ENCODE data around the gene C5orf15. TPM values are rescaled to one million over a fixed set of nuclear protein-coding genes. Genes with fewer than 3 reads are reported as not detected.

The C5orf15 gene
- total RNA-seq, 1 donor from 2014 or later, result 58.5 TPM

- no peaks in the 10 kb centered on the region for H3K27me3 Mint-ChIP-seq
- H3K36me3 Mint-ChIP-seq (ENCODE audit: insufficient read depth), result peaks cover 11% of the 10 kb centered on the region
- no peak overlapping the region for H3K27ac Mint-ChIP-seq
- no peak for DNase-seq (ENCODE audit: low spot score, unreplicated experiment)
- no peak for TF ChIP-seq CTCF (IDR thresholded peaks at IDR 0.05; ENCODE audit: unreplicated experiment)
- H3K4me3 Mint-ChIP-seq (ENCODE audit: low read depth), result no peak overlapping the region
- H3K4me1 Mint-ChIP-seq (ENCODE audit: low read depth), result peaks cover 26% of the 10 kb centered on the region
- no peaks in the 10 kb centered on the region for H3K9me3 Mint-ChIP-seq (ENCODE audit: low read depth)
These were observed 24.2 kb upstream of the C5orf15 start for GRCh38 chr5:133992429-133993155.

- no peaks in the 10 kb centered on the region for H3K9me3 Mint-ChIP-seq (ENCODE audit: low read depth)
- H3K4me3 Mint-ChIP-seq (ENCODE audit: low read depth), result no peak overlapping the region
- H3K27ac Mint-ChIP-seq, result no peak overlapping the region
- H3K36me3 Mint-ChIP-seq (ENCODE audit: insufficient read depth), result peaks cover 13% of the 10 kb centered on the region
- peaks cover 23% of the 10 kb centered on the region for H3K4me1 Mint-ChIP-seq (ENCODE audit: low read depth)
- no peak for DNase-seq (ENCODE audit: low spot score, unreplicated experiment)
- TF ChIP-seq CTCF (IDR thresholded peaks at IDR 0.05; ENCODE audit: unreplicated experiment), result no peak
- H3K27me3 Mint-ChIP-seq, result no peaks in the 10 kb centered on the region
These were observed 22.9 kb upstream of the C5orf15 start for GRCh38 chr5:133991171-133991910.

GRCh38 chr5:133990396-133990795, 22.0 kb upstream of the C5orf15 start:
- no peak overlapping the region for H3K27ac Mint-ChIP-seq
- peaks cover 16% of the 10 kb centered on the region for H3K36me3 Mint-ChIP-seq (ENCODE audit: insufficient read depth)
- no peak for TF ChIP-seq CTCF (IDR thresholded peaks at IDR 0.05; ENCODE audit: unreplicated experiment)
- peaks cover 18% of the 10 kb centered on the region for H3K4me1 Mint-ChIP-seq (ENCODE audit: low read depth)
- DNase-seq (ENCODE audit: low spot score, unreplicated experiment), result no peak
- H3K4me3 Mint-ChIP-seq (ENCODE audit: low read depth), result no peak overlapping the region
- no peaks in the 10 kb centered on the region for H3K9me3 Mint-ChIP-seq (ENCODE audit: low read depth)
- no peaks in the 10 kb centered on the region for H3K27me3 Mint-ChIP-seq

- no peaks in the 10 kb centered on the region for H3K27me3 Mint-ChIP-seq
- H3K36me3 Mint-ChIP-seq (ENCODE audit: insufficient read depth), result peaks cover 20% of the 10 kb centered on the region
- TF ChIP-seq CTCF (IDR thresholded peaks at IDR 0.05; ENCODE audit: unreplicated experiment), result no peak
- H3K4me1 Mint-ChIP-seq (ENCODE audit: low read depth), result no peaks in the 10 kb centered on the region
- no peaks in the 10 kb centered on the region for H3K9me3 Mint-ChIP-seq (ENCODE audit: low read depth)
- H3K4me3 Mint-ChIP-seq (ENCODE audit: low read depth), result no peak overlapping the region
- no peak overlapping the region for H3K27ac Mint-ChIP-seq
- no peak for DNase-seq (ENCODE audit: low spot score, unreplicated experiment)
These were observed 17.2 kb upstream of the C5orf15 start for GRCh38 chr5:133985540-133986180.

GRCh38 chr5:133983674-133984073, 15.2 kb upstream of the C5orf15 start:
- TF ChIP-seq CTCF (IDR thresholded peaks at IDR 0.05; ENCODE audit: unreplicated experiment), result no peak
- peaks cover 19% of the 10 kb centered on the region for H3K36me3 Mint-ChIP-seq (ENCODE audit: insufficient read depth)
- H3K9me3 Mint-ChIP-seq (ENCODE audit: low read depth), result no peaks in the 10 kb centered on the region
- H3K4me3 Mint-ChIP-seq (ENCODE audit: low read depth), result no peak overlapping the region
- H3K27me3 Mint-ChIP-seq, result no peaks in the 10 kb centered on the region
- DNase-seq (ENCODE audit: low spot score, unreplicated experiment), result no peak
- H3K4me1 Mint-ChIP-seq (ENCODE audit: low read depth), result no peaks in the 10 kb centered on the region
- peak overlapping the region; percentile 58 for H3K27ac Mint-ChIP-seq
